Memory B cell (primary cell): ENCODE results near the gene TMPRSS6.

ENCODE experiments used
- ATAC-seq: fragments of 150-1000 bp; cut with Tn5 transposase; 2 replicates; pipeline ENCODE4 v1.10.0; 2021; ENCODE audit warnings: low read depth, mild to moderate bottlenecking, moderate library complexity
- DNase-seq, 2 donors: peaks; one replicate each; pipeline ENCODE4 v3.0.0; 2022; ENCODE audit warnings: low spot score in 2 of 2
- H3K27ac Mint-ChIP-seq: one replicate; pipeline ENCODE4 v1.8.0; 2022; ENCODE audit warnings: mild to moderate bottlenecking, moderate library complexity, mixed read lengths
- H3K27me3 Mint-ChIP-seq: one replicate; pipeline ENCODE4 v1.8.0; 2022; ENCODE audit warnings: mixed read lengths
- H3K36me3 Mint-ChIP-seq: one replicate; pipeline ENCODE4 v1.8.0; 2022; ENCODE audit warnings: mild to moderate bottlenecking, mixed read lengths
- H3K4me1 Mint-ChIP-seq: one replicate; pipeline ENCODE4 v1.8.0; 2022; ENCODE audit warnings: mixed read lengths
- H3K4me3 Mint-ChIP-seq: one replicate; pipeline ENCODE4 v1.8.0; 2022; ENCODE audit warnings: mild to moderate bottlenecking, moderate library complexity, mixed read lengths
- H3K9me3 Mint-ChIP-seq: one replicate; pipeline ENCODE4 v1.8.0; 2022; ENCODE audit warnings: mixed read lengths

The TMPRSS6 gene

GRCh38 chr22:37065961-37066360 is 43.6 kb downstream of the TMPRSS6 start:
- ATAC-seq = no peak
- Mint-ChIP-seq H3K9me3 (no peaks in the 10 kb centered on the region), H3K36me3 (peaks cover 15% of the 10 kb centered on the region), H3K4me1 (peaks cover 2% of the 10 kb centered on the region), H3K4me3 (no peak overlapping the region), H3K27me3 (peaks cover 16% of the 10 kb centered on the region), H3K27ac (no peak overlapping the region)
- no peak for DNase-seq

DNA sequence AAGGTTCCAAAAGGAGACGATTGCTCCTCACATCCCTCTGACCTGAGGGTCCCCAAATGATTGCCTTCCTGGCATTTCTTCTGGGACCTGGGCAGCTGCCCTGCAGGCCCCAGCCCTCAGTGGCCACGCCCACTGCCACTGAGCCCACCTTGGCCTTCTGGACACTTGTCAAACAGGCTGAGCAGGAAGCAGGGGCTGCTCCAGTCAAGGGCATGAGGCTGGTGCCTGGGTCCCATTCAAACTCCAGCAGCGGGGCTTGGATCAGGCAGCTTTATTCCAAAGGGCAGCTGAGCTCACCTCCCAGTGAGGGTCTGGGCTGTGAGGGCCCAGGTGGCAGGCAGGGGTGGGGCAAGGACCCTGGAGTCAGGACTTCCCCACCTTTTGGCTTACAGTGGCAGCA is 44.3 kb downstream of the TMPRSS6 start:
- Mint-ChIP-seq H3K27ac (no peak overlapping the region), H3K4me3 (no peak overlapping the region), H3K36me3 (peaks cover 17% of the 10 kb centered on the region), H3K4me1 (peaks cover 2% of the 10 kb centered on the region), H3K27me3 (peaks cover 15% of the 10 kb centered on the region), H3K9me3 (no peaks in the 10 kb centered on the region)
- no peak for DNase-seq
- no peak for ATAC-seq

- no peak overlapping the region for H3K27ac Mint-ChIP-seq
- no peak overlapping the region for H3K4me3 Mint-ChIP-seq
- peaks cover 19% of the 10 kb centered on the region for H3K36me3 Mint-ChIP-seq
- DNase-seq = no peak
- ATAC-seq = no peak
- H3K9me3 Mint-ChIP-seq = no peaks in the 10 kb centered on the region
- H3K27me3 Mint-ChIP-seq = peaks cover 9% of the 10 kb centered on the region
- peaks cover 2% of the 10 kb centered on the region for H3K4me1 Mint-ChIP-seq
These were observed 45.0 kb downstream of the TMPRSS6 start for GRCh38 chr22:37064553-37064952.

DNA sequence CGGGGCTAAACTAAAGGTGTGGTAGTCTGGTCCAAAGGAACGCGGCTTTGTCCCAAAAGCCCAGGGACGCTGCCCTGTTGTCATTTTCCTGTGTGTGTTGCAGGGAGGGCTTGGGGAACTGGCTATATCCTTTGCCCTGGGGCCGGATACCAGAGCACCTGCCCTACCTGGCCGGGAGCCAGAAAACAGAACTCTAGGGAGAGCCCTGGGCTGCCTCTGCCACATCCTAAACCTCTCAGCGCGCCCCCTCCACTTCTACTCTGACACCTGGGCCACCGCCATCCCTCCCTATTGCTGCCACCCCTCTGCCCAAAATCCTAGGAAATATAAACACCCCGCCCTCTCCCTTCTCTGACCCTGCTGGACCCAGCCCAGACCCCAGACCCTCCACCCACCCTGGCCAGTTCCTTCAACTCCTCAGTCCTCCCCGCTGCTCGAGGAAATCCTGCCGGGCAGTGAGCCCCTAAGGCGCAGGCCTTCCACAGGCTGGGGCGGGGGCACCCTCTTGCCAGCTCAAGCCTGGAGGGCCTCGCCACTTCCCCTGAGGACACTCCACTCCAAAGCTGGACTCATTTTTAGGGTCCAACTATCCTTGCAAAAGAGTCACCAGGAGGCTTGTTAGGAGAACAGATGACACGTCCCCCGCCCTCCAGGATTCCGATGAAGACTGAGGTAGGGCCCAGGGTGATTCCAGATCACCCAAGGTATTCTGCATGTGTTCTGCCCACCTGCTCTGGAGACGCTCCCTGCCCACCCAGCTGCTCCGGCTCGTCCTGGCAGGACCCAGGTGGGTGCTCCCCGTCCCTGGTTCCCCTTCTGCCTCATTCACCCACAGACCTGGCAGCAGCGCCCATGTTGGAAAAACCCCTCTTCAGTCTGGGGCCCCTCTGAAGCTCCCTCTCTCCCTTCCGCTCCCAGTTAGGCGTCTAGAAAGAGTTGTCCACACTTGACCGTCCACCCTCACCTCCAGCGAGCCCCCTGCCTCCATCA is 45.8 kb downstream of the TMPRSS6 start:
- Mint-ChIP-seq H3K4me1 (peaks cover 2% of the 10 kb centered on the region), H3K4me3 (no peak overlapping the region), H3K36me3 (peaks cover 19% of the 10 kb centered on the region), H3K9me3 (no peaks in the 10 kb centered on the region), H3K27ac (no peak overlapping the region), H3K27me3 (peaks cover 9% of the 10 kb centered on the region)
- DNase-seq = no peak
- no peak for ATAC-seq

- ATAC-seq (no peak), DNase-seq (no peak)
- peaks cover 4% of the 10 kb centered on the region for H3K27me3 Mint-ChIP-seq
- no peak overlapping the region for H3K27ac Mint-ChIP-seq
- H3K9me3 Mint-ChIP-seq = no peaks in the 10 kb centered on the region
- H3K4me1 Mint-ChIP-seq = peaks cover 2% of the 10 kb centered on the region
- H3K4me3 Mint-ChIP-seq = no peak overlapping the region
- peaks cover 19% of the 10 kb centered on the region for H3K36me3 Mint-ChIP-seq
These were observed 46.7 kb downstream of the TMPRSS6 start for GRCh38 chr22:37062702-37063381.

DNA sequence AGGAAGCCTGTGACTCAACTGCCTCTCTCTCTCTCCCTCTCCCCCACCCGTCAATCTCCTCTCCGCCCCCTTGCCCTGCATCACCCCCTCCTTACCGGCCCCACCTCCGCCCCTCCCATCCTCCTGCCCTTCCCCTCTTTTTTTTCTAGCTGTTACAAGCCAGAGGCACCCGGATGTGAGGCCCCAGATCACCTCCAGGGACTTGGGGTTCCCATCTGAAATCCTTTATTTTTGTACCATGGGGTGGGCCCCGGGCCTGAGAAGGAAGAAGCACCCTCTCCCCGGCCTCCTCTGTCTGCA is 47.2 kb downstream of the TMPRSS6 start:
- peaks cover 2% of the 10 kb centered on the region for H3K4me1 Mint-ChIP-seq
- H3K9me3 Mint-ChIP-seq = no peaks in the 10 kb centered on the region
- H3K36me3 Mint-ChIP-seq = peaks cover 19% of the 10 kb centered on the region
- DNase-seq (no peak), ATAC-seq (peak; percentile 60)
- no peak overlapping the region for H3K27ac Mint-ChIP-seq
- peaks cover 2% of the 10 kb centered on the region for H3K27me3 Mint-ChIP-seq
- H3K4me3 Mint-ChIP-seq = no peak overlapping the region

DNA sequence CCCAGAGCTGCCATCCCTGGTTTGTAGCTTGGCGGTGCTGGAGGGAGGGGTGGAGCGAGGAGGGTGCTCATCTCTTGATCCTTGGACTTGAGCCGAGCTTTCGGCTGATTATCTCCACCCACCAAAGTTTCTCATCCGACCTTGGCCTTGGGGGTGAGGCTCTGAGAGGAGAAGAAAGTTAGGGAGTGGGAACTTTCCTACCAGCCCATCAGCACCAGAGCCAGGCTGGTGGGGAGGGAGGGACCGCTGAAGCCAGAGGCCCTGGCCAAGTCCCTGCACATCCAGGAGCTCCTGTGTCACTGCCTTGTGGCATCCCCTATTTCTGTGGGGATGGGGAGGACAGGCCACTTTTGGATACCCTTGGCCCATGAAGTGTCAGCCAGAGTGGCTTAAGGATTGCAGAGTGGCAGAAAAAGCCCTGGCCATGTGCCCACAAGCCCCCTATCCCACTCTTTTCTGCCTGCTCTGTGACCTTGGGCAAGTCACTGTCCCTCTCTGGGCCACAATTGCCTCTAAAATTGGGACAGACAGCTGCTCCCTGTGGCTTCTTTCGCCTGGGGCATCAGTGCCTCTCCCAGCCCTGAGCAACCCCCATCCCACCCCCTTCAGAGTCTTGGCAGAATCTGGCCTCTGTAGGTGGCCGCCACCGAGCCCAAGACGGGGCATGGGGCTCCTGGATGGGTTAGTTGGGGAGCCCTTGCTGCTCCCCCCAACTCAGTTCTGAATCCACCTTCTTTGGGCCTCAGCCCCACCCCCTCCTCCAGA is 47.7 kb downstream of the TMPRSS6 start:
- no peak overlapping the region for H3K4me3 Mint-ChIP-seq
- no peak for ATAC-seq

DNA sequence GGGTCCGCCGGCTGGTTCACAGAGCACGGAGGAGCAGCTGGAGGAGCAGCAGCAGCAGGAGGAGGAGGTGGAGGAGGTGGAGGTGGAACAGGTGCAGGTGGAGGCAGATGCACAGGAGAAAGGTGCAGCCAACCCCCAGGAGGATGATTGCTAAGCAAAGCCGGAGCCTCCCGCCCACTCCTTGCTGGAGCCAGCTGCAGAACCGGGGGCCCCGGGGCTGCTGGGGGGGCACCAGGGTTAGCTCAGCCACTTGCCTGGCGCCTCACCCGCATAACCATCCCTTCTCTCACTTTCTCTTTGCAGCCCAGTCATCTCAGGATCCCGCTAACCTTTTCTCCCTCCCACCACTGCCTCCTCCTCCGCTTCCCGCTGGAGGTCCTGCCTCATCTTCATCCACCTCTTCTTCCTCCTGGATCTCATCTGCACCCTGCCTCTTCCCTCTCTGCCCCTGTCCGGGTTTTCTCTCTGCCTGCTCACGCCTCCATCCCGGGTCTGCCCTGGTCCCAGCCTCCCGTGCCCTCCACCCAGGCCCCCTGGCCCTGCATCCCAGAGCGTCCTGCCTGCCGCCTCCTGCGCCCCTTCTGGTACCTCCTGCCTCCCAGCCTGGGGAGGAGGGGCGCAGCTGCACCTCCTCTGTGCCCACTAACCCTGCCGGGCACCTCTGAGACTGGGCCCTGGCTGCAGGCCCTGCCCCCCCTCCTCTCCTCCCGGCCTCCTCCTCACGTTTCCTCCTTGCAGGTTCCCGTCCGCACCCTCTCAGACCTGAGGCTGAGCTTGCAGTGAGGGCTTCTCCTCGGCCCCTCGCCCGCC is 48.5 kb downstream of the TMPRSS6 start:
- ATAC-seq = no peak
- no peak overlapping the region for H3K27ac Mint-ChIP-seq

More for the DNA sequence above, 47.7 kb downstream of the TMPRSS6 start:
- H3K9me3 Mint-ChIP-seq = no peaks in the 10 kb centered on the region
- no peak for DNase-seq
- H3K36me3 Mint-ChIP-seq = peaks cover 20% of the 10 kb centered on the region
- no peak overlapping the region for H3K27ac Mint-ChIP-seq
- H3K27me3 Mint-ChIP-seq = peaks cover 2% of the 10 kb centered on the region
- peaks cover 2% of the 10 kb centered on the region for H3K4me1 Mint-ChIP-seq

DNA sequence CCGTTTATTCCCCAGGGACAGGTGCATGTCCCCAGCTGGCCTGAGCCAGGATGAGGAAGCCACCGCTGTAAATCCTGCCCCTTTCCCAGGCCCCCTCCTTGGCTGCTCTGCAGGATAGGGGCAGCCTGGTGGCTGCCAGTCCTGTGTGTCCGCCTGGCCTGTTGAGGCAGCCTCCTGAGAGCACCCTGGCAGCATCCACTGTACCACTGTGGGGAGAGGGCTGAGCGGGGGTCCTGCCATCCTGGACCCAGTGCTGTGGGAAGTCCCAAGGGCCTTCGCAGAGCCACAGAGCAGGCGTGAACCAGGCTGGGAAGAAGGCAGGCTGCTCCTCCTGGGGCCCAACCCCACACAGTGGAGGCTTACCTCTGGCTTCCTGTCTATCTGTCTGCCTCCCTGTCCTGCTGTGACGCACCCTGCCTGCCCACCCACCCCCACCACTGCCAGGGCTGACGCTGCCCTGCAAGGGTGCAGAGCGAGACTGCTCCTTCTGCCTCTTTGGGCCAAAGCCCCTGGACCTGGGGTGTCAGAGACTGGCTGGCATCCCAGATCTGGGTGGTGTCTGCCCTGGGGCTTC is 49.5 kb downstream of the TMPRSS6 start:
- ATAC-seq (no peak), DNase-seq (no peak)
- Mint-ChIP-seq H3K4me1 (peaks cover 2% of the 10 kb centered on the region), H3K36me3 (peaks cover 25% of the 10 kb centered on the region), H3K27ac (no peak overlapping the region), H3K27me3 (no peaks in the 10 kb centered on the region), H3K4me3 (no peak overlapping the region), H3K9me3 (no peaks in the 10 kb centered on the region)

More for the DNA sequence above, 48.5 kb downstream of the TMPRSS6 start:
- Mint-ChIP-seq H3K36me3 (peaks cover 23% of the 10 kb centered on the region), H3K4me1 (peaks cover 2% of the 10 kb centered on the region), H3K4me3 (no peak overlapping the region), H3K27me3 (no peaks in the 10 kb centered on the region), H3K9me3 (no peaks in the 10 kb centered on the region)
- no peak for DNase-seq

GRCh38 chr22:37058917-37059701 is 50.4 kb downstream of the TMPRSS6 start:
- no peaks in the 10 kb centered on the region for H3K27me3 Mint-ChIP-seq
- no peak for ATAC-seq
- H3K27ac Mint-ChIP-seq = no peak overlapping the region
- H3K9me3 Mint-ChIP-seq = no peaks in the 10 kb centered on the region
- peaks cover 18% of the 10 kb centered on the region for H3K36me3 Mint-ChIP-seq
- peaks cover 2% of the 10 kb centered on the region for H3K4me1 Mint-ChIP-seq
- DNase-seq = no peak
- H3K4me3 Mint-ChIP-seq = no peak overlapping the region

GRCh38 chr22:37057796-37058510 is 51.6 kb downstream of the TMPRSS6 start:
- peaks cover 20% of the 10 kb centered on the region for H3K36me3 Mint-ChIP-seq
- peaks cover 5% of the 10 kb centered on the region for H3K4me1 Mint-ChIP-seq
- no peaks in the 10 kb centered on the region for H3K9me3 Mint-ChIP-seq
- DNase-seq = no peak
- ATAC-seq = no peak
- H3K4me3 Mint-ChIP-seq = no peak overlapping the region
- no peak overlapping the region for H3K27ac Mint-ChIP-seq
- H3K27me3 Mint-ChIP-seq = no peaks in the 10 kb centered on the region

GRCh38 chr22:37057226-37057625 is 52.3 kb downstream of the TMPRSS6 start:
- no peak for ATAC-seq
- Mint-ChIP-seq H3K4me1 (peaks cover 6% of the 10 kb centered on the region), H3K27ac (no peak overlapping the region), H3K9me3 (no peaks in the 10 kb centered on the region), H3K27me3 (no peaks in the 10 kb centered on the region), H3K36me3 (peaks cover 18% of the 10 kb centered on the region), H3K4me3 (no peak overlapping the region)
- no peak for DNase-seq
